Spleen (tissue), 11 donors: ENCODE data around the gene RAMP3. TPM values are rescaled to one million over a fixed set of nuclear protein-coding genes. Genes with fewer than 3 reads are reported as not detected.

Source experiments
- DNase-seq: peaks from one replicate; pipeline ENCODE4 v3.0.0-alpha.2; 2020
- H3K27ac ChIP-seq, 8 donors: fragments of 200-600 bp; sonication (generic) in 7 of 8; 1 replicate in 4 of 8; 2 replicates in 4 of 8; pipeline versions ENCODE4 v1.5.0 to v1.8.0; 2016 to 2021; ENCODE audit warnings: inconsistent platforms in 4 of 8, mild to moderate bottlenecking in 4 of 8, moderate library complexity in 1 of 8
- H3K27me3 ChIP-seq, 7 donors: fragments of 200-600 bp; sonication (generic) in 6 of 7; replicated peaks in 1 of 7; 1 replicate in 4 of 7; 2 replicates in 3 of 7; pipeline versions ENCODE4 v1.5.0 to v1.8.0; 2016 to 2021; ENCODE audit warnings: inconsistent platforms in 3 of 7, mild to moderate bottlenecking in 1 of 7
- H3K36me3 ChIP-seq, 6 donors: fragments of 200-600 bp; sonication (generic) in 5 of 6; 1 replicate in 4 of 6; 2 replicates in 2 of 6; pipeline versions ENCODE4 v1.5.0 to v1.8.0; 2016 to 2021; ENCODE audit warnings: inconsistent platforms in 2 of 6
- H3K4me1 ChIP-seq, 6 donors: fragments of 200-600 bp; sonication (generic) in 5 of 6; 1 replicate in 3 of 6; 2 replicates in 3 of 6; pipeline versions ENCODE4 v1.5.0 to v1.8.0; 2016 to 2021; ENCODE audit warnings: inconsistent platforms in 3 of 6
- H3K4me3 ChIP-seq, 8 donors: fragments of 200-600 bp; sonication (generic) in 7 of 8; 1 replicate in 4 of 8; 2 replicates in 4 of 8; pipeline versions ENCODE4 v1.5.0 to v1.8.0; 2016 to 2021; ENCODE audit warnings: inconsistent platforms in 4 of 8, mild to moderate bottlenecking in 4 of 8, moderate library complexity in 2 of 8
- H3K9me3 ChIP-seq, 8 donors: fragments of 200-600 bp; sonication (generic) in 7 of 8; 1 replicate in 4 of 8; 2 replicates in 4 of 8; pipeline versions ENCODE4 v1.5.0 to v1.8.0; 2016 to 2021; ENCODE audit warnings: inconsistent platforms in 4 of 8
- CTCF ChIP-seq, 11 experiments: fragments of 200-600 bp in 7 of 11; fragments of 450-650 bp in 4 of 11; sonication (generic) in 4 of 11; IDR thresholded peaks in 8 of 11; conservative IDR thresholded peaks in 3 of 11; 1 replicate in 7 of 11; 2 replicates in 4 of 11; pipeline versions ENCODE4 v1.4.0 to v1.8.0; 2016 to 2021; ENCODE audit warnings: antibody characterized with exemption in 11 of 11, inconsistent platforms in 4 of 11, mild to moderate bottlenecking in 1 of 11
- POLR2A ChIP-seq, 3 donors: fragments of 450-650 bp; IDR thresholded peaks; one replicate each; pipeline ENCODE4 v1.5.1; 2017; ENCODE audit warnings: antibody characterized with exemption in 3 of 3, mild to moderate bottlenecking in 1 of 3
- POLR2AphosphoS5 ChIP-seq, 3 donors: sonication (generic); formaldehyde crosslinking; IDR thresholded peaks; one replicate each; pipeline ENCODE4 v1.5.1; 2017; ENCODE audit warnings: antibody characterized with exemption in 3 of 3
- WGBS, 5 donors: extraction: QIAGEN DNeasy Blood & Tissue Kit in 3 of 5; methylation state at CpG; one replicate each; pipeline versions ENCODE4 v1.1.5 to v1.1.7; 2013 to 2018; 5-methylcytosine and 5-hydroxymethylcytosine counted together
- intact Hi-C: fragments of 100-400 bp; cut with DNase I; formaldehyde crosslinking; loops from one replicate; pipeline ENCODE4 v1.15.0; 2023; ENCODE audit warnings: low total_unique reads
- polyA plus RNA-seq, 3 donors: library from polyadenylated mRNA; stranded (reverse); fragments of 200-250 nt; gene quantifications; one replicate each; pipeline ENCODE4 v1.2.1, GENCODE V29; 2013
- total RNA-seq, 7 donors: library from RNA; depleted of rRNA in 3 of 7; stranded (reverse); fragments of >200 nt in 3 of 7; fragmentation: NEBNext Ultra II Directional in 4 of 7; extraction: Animal tissue kit (Norgen Biotek cat#: 25700) in 4 of 7; gene quantifications; one replicate each; pipeline versions ENCODE4 v1.1.0 to v1.2.1, GENCODE V29; 2016 to 2021
- donor health status: healthy with polysubstance abuse.
- donor health status: DM: no; HTN: no; CAD: no; lungs with moderate emphysema.
- donor health status: DM: no; HTN: no; CAD: no.
- donor health status: Bipolar disorder and iron deficiency.
- donor health status: healthy.
- donor health status: DM: no; HTN: no; CAD: no.
- donor health status: DM: yes; HTN: yes; CAD: no.

Gene RAMP3
- total and polyA plus RNA-seq, 10 donors, result 6.3 to 27.8 (median 13.6) TPM

GRCh38 chr7:45221896-45222604 lies 64.5 kb downstream of the RAMP3 start:
- H3K4me3 ChIP-seq, result no peak overlapping the region
- H3K4me1 ChIP-seq, result no peaks in the 10 kb centered on the region
- WGBS, 5 donors, result 87 to 91% (median 89%) methylated on average over 7 of the region's 7 CpGs
- no peak for DNase-seq
- no peaks in the 10 kb centered on the region for H3K9me3 ChIP-seq
- intact Hi-C loops, result no loop called here
- H3K27me3 ChIP-seq, result peaks cover 0 to 31% (median 0%) of the 10 kb centered on the region in 7 donors
- no peak overlapping the region for H3K27ac ChIP-seq
- H3K36me3 ChIP-seq, result no peaks in the 10 kb centered on the region
- TF ChIP-seq POLR2AphosphoS5 (IDR thresholded peaks at IDR 0.05) (no peak), CTCF (IDR thresholded peaks at IDR 0.05 in 8 of 11, conservative IDR thresholded peaks at IDR 0.05 in 3 of 11) (no peak), POLR2A (IDR thresholded peaks at IDR 0.05) (no peak)

GRCh38 chr7:45223078-45223477 lies 65.5 kb downstream of the RAMP3 start:
- intact Hi-C loops, result no loop called here

GRCh38 chr7:45223728-45224630 lies 66.4 kb downstream of the RAMP3 start:
- Histone ChIP-seq H3K27ac (no peak overlapping the region), H3K4me1 (no peaks in the 10 kb centered on the region), H3K9me3 (no peaks in the 10 kb centered on the region), H3K36me3 (no peaks in the 10 kb centered on the region), H3K27me3 (peaks cover 0 to 40% (median 0%) of the 10 kb centered on the region in 7 donors), H3K4me3 (no peak overlapping the region)
- no peak for TF ChIP-seq CTCF (IDR thresholded peaks at IDR 0.05 in 8 of 11, conservative IDR thresholded peaks at IDR 0.05 in 3 of 11)
- no peak for TF ChIP-seq POLR2AphosphoS5 (IDR thresholded peaks at IDR 0.05)
- no peak for TF ChIP-seq POLR2A (IDR thresholded peaks at IDR 0.05)
- WGBS, 5 donors, result 76 to 90% (median 86%) methylated on average over 4 to 13 of the region's 13 CpGs
- intact Hi-C loops, result no loop called here
- peak; percentile 63 for DNase-seq

More at GRCh38 chr7:45223078-45223477, 65.5 kb downstream of the RAMP3 start:
- Histone ChIP-seq H3K27ac (no peak overlapping the region), H3K4me3 (no peak overlapping the region), H3K9me3 (no peaks in the 10 kb centered on the region), H3K4me1 (no peaks in the 10 kb centered on the region), H3K27me3 (peaks cover 0 to 31% (median 0%) of the 10 kb centered on the region in 7 donors), H3K36me3 (no peaks in the 10 kb centered on the region)
- TF ChIP-seq POLR2A (IDR thresholded peaks at IDR 0.05) (no peak), POLR2AphosphoS5 (IDR thresholded peaks at IDR 0.05) (no peak), CTCF (IDR thresholded peaks at IDR 0.05 in 8 of 11, conservative IDR thresholded peaks at IDR 0.05 in 3 of 11) (no peak)
- no peak for DNase-seq

- H3K9me3 ChIP-seq, result no peaks in the 10 kb centered on the region
- 19 to 29% (median 22%) methylated on average over 3 of the region's 3 CpGs for WGBS, 5 donors
- no peaks in the 10 kb centered on the region for H3K4me1 ChIP-seq
- no peak overlapping the region for H3K27ac ChIP-seq
- intact Hi-C loops, result no loop called here
- no peak overlapping the region for H3K4me3 ChIP-seq
- no peak for DNase-seq
- TF ChIP-seq CTCF (IDR thresholded peaks at IDR 0.05 in 8 of 11, conservative IDR thresholded peaks at IDR 0.05 in 3 of 11) (no peak), POLR2AphosphoS5 (IDR thresholded peaks at IDR 0.05) (no peak), POLR2A (IDR thresholded peaks at IDR 0.05) (no peak)
- peaks cover 0 to 35% (median 0%) of the 10 kb centered on the region in 7 donors for H3K27me3 ChIP-seq
- H3K36me3 ChIP-seq, result no peaks in the 10 kb centered on the region
Observed at GRCh38 chr7:45224832-45225231, 67.2 kb downstream of the RAMP3 start.
